A549 (cell line): ENCODE measurements around the gene BCL2L15. TPM values are rescaled to one million over a fixed set of nuclear protein-coding genes. Genes with fewer than 3 reads are reported as not detected.

ENCODE experiments used
- ATAC-seq, 2 experiments: fragments of 200-7000 bp in 1 of 2; fragments of >200 bp in 1 of 2; cut with Nextera tagmentation in 1 of 2; cut with Tn5 transposase in 1 of 2; 3 replicates each; pipeline versions ENCODE4 v1.8.0 to v1.9.1; 2018 to 2020; ENCODE audit warnings: mild to moderate bottlenecking in 1 of 2, moderate library complexity in 1 of 2
- CTCF ChIA-PET: fragments of 300-600 bp; sonication (Branson Sonifier 250); formaldehyde crosslinking; extraction: SDS; loops from one replicate; lab custom pipeline; 2021; ENCODE audit warnings: antibody characterized with exemption, inconsistent platforms; lab: Yijun Ruan, JAX
- POLR2A ChIA-PET: fragments of 350-600 bp; formaldehyde crosslinking; extraction: SDS; loops from one replicate; lab custom pipeline; 2021; ENCODE audit warnings: antibody characterized with exemption, inconsistent platforms; lab: Yijun Ruan, JAX
- DNase-seq, 2 experiments: peaks; one replicate each; pipeline versions ENCODE4 v3.0.0 to v3.0.0-alpha.2; 2011 to 2016; ENCODE audit warnings: low read depth in 1 of 2, low spot score in 1 of 2
- FAIRE-seq: peaks from 2 replicates; lab custom pipeline; 2011; peaks lifted over from hg19 to GRCh38; lab: Jason Lieb, UNC
- H3K27ac ChIP-seq, 2 experiments: fragments of >200 bp; sonication (Bioruptor Twin); formaldehyde crosslinking; 3 replicates each; pipeline ENCODE4 v1.5.1; 2016 to 2017
- H3K4me1 ChIP-seq: fragments of >200 bp; sonication (Bioruptor Twin); formaldehyde crosslinking; 3 replicates; pipeline ENCODE4 v1.6.1; 2016
- H3K4me2 ChIP-seq: fragments of >200 bp; sonication (Bioruptor Twin); formaldehyde crosslinking; 3 replicates; pipeline ENCODE4 v1.6.1; 2016
- H3K4me3 ChIP-seq: fragments of >200 bp; sonication (Bioruptor Twin); formaldehyde crosslinking; 3 replicates; pipeline ENCODE4 v1.5.1; 2016
- H3K9me3 ChIP-seq: fragments of >200 bp; sonication (Bioruptor Twin); formaldehyde crosslinking; 3 replicates; pipeline ENCODE4 v1.6.1; 2016
- BHLHE40 ChIP-seq: IDR thresholded peaks from 2 replicates; pipeline ENCODE4 v1.6.1; 2012; ENCODE audit warnings: low read depth, low read length, inconsistent platforms
- CBX8 ChIP-seq: fragments of 200-600 bp; sonication (generic); IDR thresholded peaks from 2 replicates; pipeline ENCODE4 v1.6.1; 2016
- ELK1 ChIP-seq: fragments of 150-350 bp; IDR thresholded peaks from 2 replicates; pipeline ENCODE4 v1.6.1; 2014; ENCODE audit warnings: low read depth, mild to moderate bottlenecking, low read length
- FOSL2 ChIP-seq, 2 experiments: fragments of 450-650 bp in 1 of 2; fragments of >200 bp in 1 of 2; sonication (Bioruptor Twin) in 1 of 2; formaldehyde crosslinking; IDR thresholded peaks; 2 replicates each; pipeline versions ENCODE4 v1.5.0 to v1.6.1; 2016 to 2020; ENCODE audit warnings: mild to moderate bottlenecking in 1 of 2, moderate library complexity in 1 of 2
- FOXS1 ChIP-seq: fragments of 250-450 bp; sonication (Bioruptor Pico); IDR thresholded peaks from 2 replicates; pipeline ENCODE4 v1.5.0; 2020; ENCODE audit warnings: mild to moderate bottlenecking, moderate library complexity
- GATA3 ChIP-seq: IDR thresholded peaks from 2 replicates; pipeline ENCODE4 v1.6.1; 2012; ENCODE audit warnings: borderline replicate concordance
- HOXA7 ChIP-seq: fragments of 250-450 bp; sonication (Bioruptor Pico); IDR thresholded peaks from 2 replicates; pipeline ENCODE4 v1.5.0; 2020; ENCODE audit warnings: mild to moderate bottlenecking, moderate library complexity
- HOXB13 ChIP-seq: fragments of 250-450 bp; sonication (Bioruptor Pico); IDR thresholded peaks from 2 replicates; pipeline ENCODE4 v1.5.0; 2020; ENCODE audit warnings: low read depth, mild to moderate bottlenecking, moderate library complexity
- JUNB ChIP-seq: fragments of >200 bp; sonication (Bioruptor Twin); formaldehyde crosslinking; IDR thresholded peaks from 2 replicates; pipeline ENCODE4 v1.6.1; 2016
- MAX ChIP-seq: IDR thresholded peaks from 2 replicates; pipeline ENCODE4 v1.6.1; 2012
- MAZ ChIP-seq: fragments of 150-350 bp; IDR thresholded peaks from 2 replicates; pipeline ENCODE4 v1.6.1; 2014; ENCODE audit warnings: antibody characterized with exemption, low read depth, low read length, borderline replicate concordance
- MYC ChIP-seq: IDR thresholded peaks from 2 replicates; pipeline ENCODE4 v1.6.1; 2012; ENCODE audit warnings: mild to moderate bottlenecking, inconsistent platforms, low read length, improper control_type of control experiment, borderline replicate concordance
- RAD21 ChIP-seq, 2 experiments: fragments of >200 bp in 1 of 2; sonication (Bioruptor Twin) in 1 of 2; formaldehyde crosslinking in 1 of 2; IDR thresholded peaks in 1 of 2; conservative IDR thresholded peaks in 1 of 2; 2 replicates in 1 of 2; 3 replicates in 1 of 2; pipeline ENCODE4 v1.6.1; 2012 to 2018; ENCODE audit warnings: inconsistent platforms in 1 of 2
- RFX5 ChIP-seq: fragments of 450-650 bp; IDR thresholded peaks from 2 replicates; pipeline ENCODE4 v1.7.1; 2014; ENCODE audit warnings: antibody characterized with exemption, mild to moderate bottlenecking, moderate library complexity
- TFCP2L1 ChIP-seq: fragments of 250-450 bp; sonication (Bioruptor Pico); IDR thresholded peaks from 2 replicates; pipeline ENCODE4 v1.5.0; 2021; ENCODE audit warnings: mild to moderate bottlenecking
- TP53 ChIP-seq: fragments of 250-450 bp; sonication (Bioruptor Pico); IDR thresholded peaks from 2 replicates; pipeline ENCODE4 v1.5.0; 2021; ENCODE audit warnings: mild to moderate bottlenecking, moderate library complexity
- ZFP36 ChIP-seq: fragments of 450-650 bp; IDR thresholded peaks from 2 replicates; pipeline ENCODE4 v1.6.1; 2014; ENCODE audit warnings: borderline replicate concordance; ENCODE audit not compliant: partially characterized antibody
- ZSCAN20 ChIP-seq: fragments of 250-450 bp; sonication (Bioruptor Pico); IDR thresholded peaks from 2 replicates; pipeline ENCODE4 v1.8.0; 2022; ENCODE audit warnings: mild to moderate bottlenecking, moderate library complexity
- WGBS: methylation state at CpG from one replicate; pipeline ENCODE4 v1.1.6; 2017; ENCODE audit errors: missing lambda C conversion rate; 5-methylcytosine and 5-hydroxymethylcytosine counted together
- polyA plus RNA-seq, 4 experiments: library from polyadenylated mRNA; depleted of rRNA in 3 of 4; stranded (reverse); fragments of >200 nt; fragmentation: RNase III in 1 of 4; extraction: RNeasy Plus Mini Kit Qiagen cat#74134 plus additional on column Dnase treatment in 1 of 4; gene quantifications; 2 replicates in 3 of 4; 3 replicates in 1 of 4; pipeline ENCODE4 v1.2.3, GENCODE V29; 2011 to 2017
- TF ChIP-seq, protein P1 (sequence below): fragments of 250-450 bp; sonication (Bioruptor Pico); IDR thresholded peaks from 2 replicates; pipeline ENCODE4 v1.5.0; 2021; ENCODE audit warnings: mild to moderate bottlenecking, moderate library complexity, borderline replicate concordance
- TF ChIP-seq, protein P2 (sequence below): fragments of 200-600 bp; sonication (generic); IDR thresholded peaks from 2 replicates; pipeline ENCODE4 v1.6.1; 2016; ENCODE audit warnings: antibody characterized with exemption, mild to moderate bottlenecking, moderate library complexity
- TF ChIP-seq, protein P3 (sequence below): fragments of >200 bp; sonication (Bioruptor Twin); formaldehyde crosslinking; IDR thresholded peaks from 3 replicates; pipeline ENCODE4 v1.5.1; 2016

BCL2L15 gene
- polyA plus RNA-seq, 2 of the 4 experiments (the other 2 are of a cell fraction): 2.1 to 2.3 TPM

GRCh38 chr1:113898241-113898814 lies 10.9 kb upstream of the BCL2L15 start:
- H3K4me1 ChIP-seq: no peaks in the 10 kb centered on the region
- TF ChIP-seq GATA3: no peak
- TF ChIP-seq, protein P1, sequence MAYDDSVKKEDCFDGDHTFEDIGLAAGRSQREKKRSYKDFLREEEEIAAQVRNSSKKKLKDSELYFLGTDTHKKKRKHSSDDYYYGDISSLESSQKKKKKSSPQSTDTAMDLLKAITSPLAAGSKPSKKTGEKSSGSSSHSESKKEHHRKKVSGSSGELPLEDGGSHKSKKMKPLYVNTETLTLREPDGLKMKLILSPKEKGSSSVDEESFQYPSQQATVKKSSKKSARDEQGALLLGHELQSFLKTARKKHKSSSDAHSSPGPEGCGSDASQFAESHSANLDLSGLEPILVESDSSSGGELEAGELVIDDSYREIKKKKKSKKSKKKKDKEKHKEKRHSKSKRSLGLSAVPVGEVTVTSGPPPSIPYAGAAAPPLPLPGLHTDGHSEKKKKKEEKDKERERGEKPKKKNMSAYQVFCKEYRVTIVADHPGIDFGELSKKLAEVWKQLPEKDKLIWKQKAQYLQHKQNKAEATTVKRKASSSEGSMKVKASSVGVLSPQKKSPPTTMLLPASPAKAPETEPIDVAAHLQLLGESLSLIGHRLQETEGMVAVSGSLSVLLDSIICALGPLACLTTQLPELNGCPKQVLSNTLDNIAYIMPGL (CRISPR knock-in tag): no peak
- TF ChIP-seq RAD21 (conservative IDR thresholded peaks at IDR 0.05 in 1 of 2, IDR thresholded peaks at IDR 0.05 in 1 of 2): no peak
- TF ChIP-seq HOXB13: no peak
- TF ChIP-seq JUNB: no peak
- TF ChIP-seq, protein P2, sequence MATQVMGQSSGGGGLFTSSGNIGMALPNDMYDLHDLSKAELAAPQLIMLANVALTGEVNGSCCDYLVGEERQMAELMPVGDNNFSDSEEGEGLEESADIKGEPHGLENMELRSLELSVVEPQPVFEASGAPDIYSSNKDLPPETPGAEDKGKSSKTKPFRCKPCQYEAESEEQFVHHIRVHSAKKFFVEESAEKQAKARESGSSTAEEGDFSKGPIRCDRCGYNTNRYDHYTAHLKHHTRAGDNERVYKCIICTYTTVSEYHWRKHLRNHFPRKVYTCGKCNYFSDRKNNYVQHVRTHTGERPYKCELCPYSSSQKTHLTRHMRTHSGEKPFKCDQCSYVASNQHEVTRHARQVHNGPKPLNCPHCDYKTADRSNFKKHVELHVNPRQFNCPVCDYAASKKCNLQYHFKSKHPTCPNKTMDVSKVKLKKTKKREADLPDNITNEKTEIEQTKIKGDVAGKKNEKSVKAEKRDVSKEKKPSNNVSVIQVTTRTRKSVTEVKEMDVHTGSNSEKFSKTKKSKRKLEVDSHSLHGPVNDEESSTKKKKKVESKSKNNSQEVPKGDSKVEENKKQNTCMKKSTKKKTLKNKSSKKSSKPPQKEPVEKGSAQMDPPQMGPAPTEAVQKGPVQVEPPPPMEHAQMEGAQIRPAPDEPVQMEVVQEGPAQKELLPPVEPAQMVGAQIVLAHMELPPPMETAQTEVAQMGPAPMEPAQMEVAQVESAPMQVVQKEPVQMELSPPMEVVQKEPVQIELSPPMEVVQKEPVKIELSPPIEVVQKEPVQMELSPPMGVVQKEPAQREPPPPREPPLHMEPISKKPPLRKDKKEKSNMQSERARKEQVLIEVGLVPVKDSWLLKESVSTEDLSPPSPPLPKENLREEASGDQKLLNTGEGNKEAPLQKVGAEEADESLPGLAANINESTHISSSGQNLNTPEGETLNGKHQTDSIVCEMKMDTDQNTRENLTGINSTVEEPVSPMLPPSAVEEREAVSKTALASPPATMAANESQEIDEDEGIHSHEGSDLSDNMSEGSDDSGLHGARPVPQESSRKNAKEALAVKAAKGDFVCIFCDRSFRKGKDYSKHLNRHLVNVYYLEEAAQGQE: no peak
- TF ChIP-seq MAZ: no peak
- TF ChIP-seq HOXA7 (CRISPR knock-in tag): no peak
- no peak for TF ChIP-seq FOXS1
- no peak for TF ChIP-seq TFCP2L1 (CRISPR knock-in tag)
- TF ChIP-seq, protein P3, sequence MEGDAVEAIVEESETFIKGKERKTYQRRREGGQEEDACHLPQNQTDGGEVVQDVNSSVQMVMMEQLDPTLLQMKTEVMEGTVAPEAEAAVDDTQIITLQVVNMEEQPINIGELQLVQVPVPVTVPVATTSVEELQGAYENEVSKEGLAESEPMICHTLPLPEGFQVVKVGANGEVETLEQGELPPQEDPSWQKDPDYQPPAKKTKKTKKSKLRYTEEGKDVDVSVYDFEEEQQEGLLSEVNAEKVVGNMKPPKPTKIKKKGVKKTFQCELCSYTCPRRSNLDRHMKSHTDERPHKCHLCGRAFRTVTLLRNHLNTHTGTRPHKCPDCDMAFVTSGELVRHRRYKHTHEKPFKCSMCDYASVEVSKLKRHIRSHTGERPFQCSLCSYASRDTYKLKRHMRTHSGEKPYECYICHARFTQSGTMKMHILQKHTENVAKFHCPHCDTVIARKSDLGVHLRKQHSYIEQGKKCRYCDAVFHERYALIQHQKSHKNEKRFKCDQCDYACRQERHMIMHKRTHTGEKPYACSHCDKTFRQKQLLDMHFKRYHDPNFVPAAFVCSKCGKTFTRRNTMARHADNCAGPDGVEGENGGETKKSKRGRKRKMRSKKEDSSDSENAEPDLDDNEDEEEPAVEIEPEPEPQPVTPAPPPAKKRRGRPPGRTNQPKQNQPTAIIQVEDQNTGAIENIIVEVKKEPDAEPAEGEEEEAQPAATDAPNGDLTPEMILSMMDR: no peak
- no peak overlapping the region for H3K27ac ChIP-seq
- CTCF ChIA-PET: no interaction called here
- FAIRE-seq (no peak), DNase-seq (no peak), ATAC-seq (no peak)
- H3K9me3 ChIP-seq: no peaks in the 10 kb centered on the region
- no peak overlapping the region for H3K4me3 ChIP-seq
- no peak overlapping the region for H3K4me2 ChIP-seq
- 88% methylated on average over 1 of the region's 1 CpG for WGBS
- POLR2A ChIA-PET: no interaction called here

DNA sequence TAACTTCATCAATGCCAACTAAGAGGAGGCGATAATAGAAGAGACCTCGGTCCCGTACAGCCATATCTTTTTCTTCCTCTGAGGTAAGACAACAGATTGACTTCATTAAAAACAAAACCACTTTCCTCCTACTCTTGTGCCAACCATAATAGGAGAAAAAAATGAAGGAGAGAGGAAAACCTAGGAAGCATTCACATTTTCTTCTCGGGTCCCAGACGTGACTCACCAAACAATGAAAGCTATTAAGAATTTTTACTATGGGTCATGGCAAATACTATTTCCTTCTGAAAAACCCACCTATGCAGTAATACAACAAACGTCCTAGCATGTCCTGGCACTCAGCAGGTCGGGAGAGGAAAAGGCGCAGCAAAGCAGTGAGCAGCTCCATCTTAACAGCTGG lies 8.6 kb upstream of the BCL2L15 start:
- ATAC-seq: no peak
- no peak overlapping the region for H3K4me2 ChIP-seq
- no peak overlapping the region for H3K27ac ChIP-seq
- CTCF ChIA-PET: no interaction called here
- POLR2A ChIA-PET: no interaction called here
- no peaks in the 10 kb centered on the region for H3K9me3 ChIP-seq
- DNase-seq: no peak
- no peaks in the 10 kb centered on the region for H3K4me1 ChIP-seq
- TF ChIP-seq TP53: no peak
- no peak overlapping the region for H3K4me3 ChIP-seq
- 84% methylated on average over 8 of the region's 8 CpGs for whole genome bisulfite sequencing
- FAIRE-seq: no peak

GRCh38 chr1:113895098-113895497 lies 7.7 kb upstream of the BCL2L15 start:
- CTCF ChIA-PET: no interaction called here
- TF ChIP-seq, protein P2: no peak
- TF ChIP-seq CBX8 (no peak), ZFP36 (no peak), RFX5 (no peak), BHLHE40 (no peak), ELK1 (no peak), FOSL2 (IDR thresholded peaks at IDR 0.05) (no peak), FOSL2 (CRISPR knock-in tag; IDR thresholded peaks at IDR 0.05) (no peak), ZSCAN20 (CRISPR knock-in tag) (no peak), MAX (no peak), MYC (no peak)

More at GRCh38 chr1:113895098-113895497, 7.7 kb upstream of the BCL2L15 start:
- H3K4me1 ChIP-seq: no peaks in the 10 kb centered on the region
- H3K4me2 ChIP-seq: no peak overlapping the region
- H3K9me3 ChIP-seq: no peaks in the 10 kb centered on the region
- H3K4me3 ChIP-seq: no peak overlapping the region
- DNase-seq: no peak
- WGBS: 90% methylated on average over 6 of the region's 6 CpGs
- no peak for ATAC-seq
- POLR2A ChIA-PET: no interaction called here
- H3K27ac ChIP-seq: no peak overlapping the region
- FAIRE-seq: no peak
